Activated B cell treated with CpG ODN at 0.5 μM for 24 hours (primary cell): ENCODE results near the gene RNF182. TPM values are rescaled to one million over a fixed set of nuclear protein-coding genes. Genes with fewer than 3 reads are reported as not detected.

ENCODE experiments used
- ATAC-seq: fragments of 200-7000 bp; cut with Tn5 transposase; one replicate; pipeline ENCODE4 v1.10.0; 2021; ENCODE audit warnings: low read depth, mild to moderate bottlenecking, moderate library complexity
- CTCF ChIA-PET: fragments of 350-600 bp; sonication (Branson Sonifier 250); formaldehyde crosslinking; loops from one replicate; lab custom pipeline; 2021; ENCODE audit warnings: antibody characterized with exemption; lab: Charles Lee
- POLR2A ChIA-PET: fragments of 350-600 bp; sonication (Branson Sonifier 250); formaldehyde crosslinking; loops from one replicate; lab custom pipeline; 2021; ENCODE audit warnings: antibody characterized with exemption; lab: Charles Lee
- DNase-seq: peaks from one replicate; pipeline ENCODE4 v3.0.0; 2022
- H3K27ac Mint-ChIP-seq: one replicate; pipeline ENCODE4 v1.8.0; 2020; ENCODE audit warnings: mixed read lengths
- H3K27me3 Mint-ChIP-seq: one replicate; pipeline ENCODE4 v1.8.0; 2021; ENCODE audit warnings: mixed read lengths
- H3K36me3 Mint-ChIP-seq: one replicate; pipeline ENCODE4 v1.8.0; 2021; ENCODE audit warnings: low read depth, mixed read lengths
- H3K4me1 Mint-ChIP-seq: one replicate; pipeline ENCODE4 v1.8.0; 2021; ENCODE audit warnings: mixed read lengths
- H3K4me3 Mint-ChIP-seq: one replicate; pipeline ENCODE4 v1.8.0; 2020; ENCODE audit warnings: mild to moderate bottlenecking, mixed read lengths
- H3K9me3 Mint-ChIP-seq: one replicate; pipeline ENCODE4 v1.8.0; 2020; ENCODE audit warnings: mixed read lengths
- intact Hi-C: fragments of 100-400 bp; cut with micrococcal nuclease; formaldehyde crosslinking; loops from one replicate; pipeline ENCODE4 v1.15.1; 2024
- total RNA-seq: library from RNA; stranded (reverse); gene quantifications from 2 replicates; pipeline ENCODE4 v1.2.3, GENCODE V29; 2022
- TF ChIP-seq, protein P1 (sequence below): fragments of 200-600 bp; IDR thresholded peaks from one replicate; pipeline ENCODE4 v1.8.0; 2022; ENCODE audit warnings: antibody characterized with exemption, mild to moderate bottlenecking

Gene RNF182
- total RNA-seq, 1 donor from 2014 or later: not detected

DNA sequence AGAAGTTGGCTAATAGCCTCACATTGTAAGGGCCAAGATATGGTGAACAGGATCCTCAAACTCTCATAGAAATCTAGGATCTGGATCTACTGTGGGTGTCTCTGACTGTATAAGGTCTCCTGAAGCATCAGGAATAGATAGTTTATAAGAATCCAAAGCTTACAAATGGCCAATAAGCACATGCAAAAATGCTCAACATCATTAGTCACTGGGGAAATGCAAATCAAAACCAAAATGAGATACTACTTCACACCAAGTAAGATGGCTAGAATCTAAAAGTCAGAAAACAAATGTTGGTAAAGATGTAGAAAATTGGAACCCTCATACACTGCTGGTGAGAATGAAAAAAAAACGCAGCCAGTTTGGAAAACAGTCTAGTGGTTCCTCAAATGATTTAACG is 14.3 kb upstream of the RNF182 start:
- Mint-ChIP-seq H3K4me3 (no peak overlapping the region), H3K27me3 (peaks cover 4% of the 10 kb centered on the region), H3K27ac (no peak overlapping the region), H3K9me3 (no peaks in the 10 kb centered on the region), H3K36me3 (no peaks in the 10 kb centered on the region), H3K4me1 (peaks cover 5% of the 10 kb centered on the region)
- CTCF ChIA-PET: interaction anchor here (0.6 to 8.6 kb wide), 12 partner anchors 13 to 1714 kb away, joined by 3 to 168 read pairs (median 6); no protein-coding TSS in a partner anchor
- POLR2A ChIA-PET: interaction anchor here (0.8 to 1.3 kb wide), 3 partner anchors 12 to 230 kb away, joined by 3 to 4 read pairs (median 3); no protein-coding TSS in a partner anchor
- intact Hi-C loops: no loop called here
- TF ChIP-seq, protein P1, sequence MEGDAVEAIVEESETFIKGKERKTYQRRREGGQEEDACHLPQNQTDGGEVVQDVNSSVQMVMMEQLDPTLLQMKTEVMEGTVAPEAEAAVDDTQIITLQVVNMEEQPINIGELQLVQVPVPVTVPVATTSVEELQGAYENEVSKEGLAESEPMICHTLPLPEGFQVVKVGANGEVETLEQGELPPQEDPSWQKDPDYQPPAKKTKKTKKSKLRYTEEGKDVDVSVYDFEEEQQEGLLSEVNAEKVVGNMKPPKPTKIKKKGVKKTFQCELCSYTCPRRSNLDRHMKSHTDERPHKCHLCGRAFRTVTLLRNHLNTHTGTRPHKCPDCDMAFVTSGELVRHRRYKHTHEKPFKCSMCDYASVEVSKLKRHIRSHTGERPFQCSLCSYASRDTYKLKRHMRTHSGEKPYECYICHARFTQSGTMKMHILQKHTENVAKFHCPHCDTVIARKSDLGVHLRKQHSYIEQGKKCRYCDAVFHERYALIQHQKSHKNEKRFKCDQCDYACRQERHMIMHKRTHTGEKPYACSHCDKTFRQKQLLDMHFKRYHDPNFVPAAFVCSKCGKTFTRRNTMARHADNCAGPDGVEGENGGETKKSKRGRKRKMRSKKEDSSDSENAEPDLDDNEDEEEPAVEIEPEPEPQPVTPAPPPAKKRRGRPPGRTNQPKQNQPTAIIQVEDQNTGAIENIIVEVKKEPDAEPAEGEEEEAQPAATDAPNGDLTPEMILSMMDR: no peak
- no peak for ATAC-seq
- no peak for DNase-seq

DNA sequence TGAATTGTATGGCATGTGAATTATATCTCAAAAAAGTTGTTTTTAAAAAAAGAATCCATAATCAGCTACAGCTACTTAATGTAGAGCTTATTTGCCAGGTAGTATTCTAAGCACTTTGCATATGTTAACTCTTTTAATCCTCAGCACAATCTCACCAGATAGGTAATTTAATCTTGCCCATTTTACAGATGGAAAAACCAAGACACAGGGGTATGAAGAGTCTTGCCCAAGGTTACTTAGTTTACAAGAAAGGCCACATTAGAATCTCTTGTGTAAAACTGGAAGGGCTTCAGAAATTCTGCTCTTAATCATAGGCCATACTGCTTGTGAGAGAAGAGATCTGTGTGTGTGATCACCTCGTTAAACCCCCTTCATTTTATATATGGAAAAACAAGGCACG is 13.4 kb upstream of the RNF182 start:
- H3K9me3 Mint-ChIP-seq: no peaks in the 10 kb centered on the region
- ATAC-seq (no peak), DNase-seq (no peak)
- TF ChIP-seq, protein P1: no peak
- peaks cover 8% of the 10 kb centered on the region for H3K4me1 Mint-ChIP-seq
- ChIA-PET CTCF (interaction anchor here (1.6 to 8.6 kb wide), 6 partner anchors 135 to 1713 kb away, joined by 3 to 168 read pairs (median 12); no protein-coding TSS in a partner anchor), POLR2A (interaction anchor here (1.2 to 1.3 kb wide), 2 partner anchors 163 to 229 kb away, joined by 3 to 4 read pairs; no protein-coding TSS in a partner anchor)
- no peak overlapping the region for H3K27ac Mint-ChIP-seq
- no peak overlapping the region for H3K4me3 Mint-ChIP-seq
- no peaks in the 10 kb centered on the region for H3K36me3 Mint-ChIP-seq
- intact Hi-C loops: no loop called here
- peaks cover 4% of the 10 kb centered on the region for H3K27me3 Mint-ChIP-seq

DNA sequence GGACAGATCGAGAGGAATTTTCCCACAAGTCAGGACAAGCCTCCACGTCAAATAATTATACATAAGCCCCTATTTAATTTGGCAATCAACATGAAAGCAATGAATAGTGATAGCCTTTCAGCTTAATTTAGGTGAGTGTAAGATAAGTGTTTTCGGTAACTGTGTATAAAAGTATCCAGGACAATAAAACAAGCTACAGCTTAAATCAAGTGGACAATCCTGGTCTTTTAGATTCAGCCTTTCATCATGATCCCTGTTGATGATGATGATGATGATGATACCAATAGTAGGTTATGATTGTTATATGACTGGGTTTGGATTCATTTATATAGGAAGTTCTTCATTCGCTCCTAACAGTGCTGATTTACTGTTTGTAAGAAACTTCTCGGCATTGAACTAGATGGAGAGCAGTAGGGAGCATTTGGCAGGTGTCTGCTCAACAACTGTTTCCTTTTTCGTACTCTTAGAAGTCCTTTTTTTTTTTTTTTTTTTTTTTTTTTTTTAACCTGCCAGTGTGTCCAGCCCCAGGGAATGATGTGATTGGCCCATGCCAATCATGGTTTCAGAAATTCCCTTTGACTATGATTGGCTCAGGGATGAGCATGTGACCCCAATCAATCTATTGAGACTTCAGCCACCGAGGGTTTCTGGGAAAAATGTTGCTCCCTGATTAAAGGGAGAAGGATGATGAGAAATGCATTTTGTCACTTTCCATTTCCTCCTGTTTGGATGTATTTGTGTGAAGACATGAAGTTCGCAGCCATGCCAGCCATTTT is 11.3 kb upstream of the RNF182 start:
- H3K36me3 Mint-ChIP-seq: no peaks in the 10 kb centered on the region
- H3K4me3 Mint-ChIP-seq: no peak overlapping the region
- peaks cover 9% of the 10 kb centered on the region for H3K27me3 Mint-ChIP-seq
- H3K4me1 Mint-ChIP-seq: peaks cover 9% of the 10 kb centered on the region
- TF ChIP-seq, protein P1: no peak
- no peak overlapping the region for H3K27ac Mint-ChIP-seq
- no peaks in the 10 kb centered on the region for H3K9me3 Mint-ChIP-seq
- ATAC-seq (no peak), DNase-seq (no peak)
- intact Hi-C loops: loop anchor here (1.0 kb wide), 3 partner anchors 133 to 231 kb away; no protein-coding TSS in a partner anchor
- ChIA-PET POLR2A (interaction anchor here (0.6 to 1.7 kb wide), 4 partner anchors 8 to 213 kb away, joined by 3 to 11 read pairs (median 3); no protein-coding TSS in a partner anchor), CTCF (interaction anchor here (0.8 to 8.6 kb wide), 10 partner anchors 9 to 236 kb away, joined by 3 to 168 read pairs (median 4); no protein-coding TSS in a partner anchor)

GRCh38 chr6:13914351-13914750 is 10.4 kb upstream of the RNF182 start:
- intact Hi-C loops: no loop called here
- TF ChIP-seq, protein P1: no peak
- Mint-ChIP-seq H3K9me3 (no peaks in the 10 kb centered on the region), H3K4me3 (no peak overlapping the region), H3K27me3 (peaks cover 9% of the 10 kb centered on the region), H3K4me1 (peaks cover 7% of the 10 kb centered on the region), H3K27ac (no peak overlapping the region), H3K36me3 (no peaks in the 10 kb centered on the region)
- ATAC-seq (no peak), DNase-seq (no peak)
- ChIA-PET CTCF (interaction anchor here (1.6 to 8.6 kb wide), 3 partner anchors 8 to 152 kb away, joined by 4 to 168 read pairs (median 6); no protein-coding TSS in a partner anchor), POLR2A (interaction anchor here (1.1 kb wide), 1 partner anchor 9 kb away, joined by 3 read pairs; no protein-coding TSS in a partner anchor)
